ENCODE data around the gene MOK.

GRCh38 chr14:102215071-102215470, 89.9 kb downstream of the MOK start:
- TF ChIP-seq CTCF (IDR thresholded peaks at IDR 0.05; ENCODE audit: insufficient read depth, low read length, poor library complexity, severe bottlenecking) (no peak), EZH2phosphoT487 (conservative IDR thresholded peaks at IDR 0.05; ENCODE audit: low read length) (no peak)

Measured in SU-DHL-6 (cell line).